SK-N-SH treated with all-trans-retinoic acid at 6 μM for 48 hours (cell line): Measurements from ENCODE around the gene TBKBP1.

Experiments used
- ARNTL ChIP-seq: fragments of 450-650 bp; formaldehyde crosslinking; IDR thresholded peaks from 2 replicates; pipeline ENCODE4 v1.5.0; 2020; ENCODE audit warnings: low read depth, mild to moderate bottlenecking, moderate library complexity, borderline replicate concordance
- GLIS3 ChIP-seq: fragments of 250-450 bp; sonication (Bioruptor Pico); IDR thresholded peaks from 2 replicates; pipeline ENCODE4 v1.5.0; 2020; ENCODE audit warnings: mild to moderate bottlenecking, moderate library complexity
- OSR1 ChIP-seq: fragments of 250-450 bp; sonication (Bioruptor Pico); IDR thresholded peaks from 2 replicates; pipeline ENCODE4 v1.8.0; 2022; ENCODE audit warnings: moderate library complexity, mild to moderate bottlenecking, inconsistent platforms
- PPARA ChIP-seq: fragments of 250-450 bp; sonication (Bioruptor Pico); IDR thresholded peaks from 2 replicates; pipeline ENCODE4 v1.5.0; 2020; ENCODE audit warnings: mild to moderate bottlenecking, borderline replicate concordance
- RARB ChIP-seq: fragments of 250-450 bp; sonication (Bioruptor Pico); IDR thresholded peaks from 2 replicates; pipeline ENCODE4 v1.8.0; 2021; ENCODE audit warnings: mild to moderate bottlenecking, moderate library complexity
- ZC3H10 ChIP-seq: fragments of 250-450 bp; sonication (Bioruptor Pico); IDR thresholded peaks from 2 replicates; pipeline ENCODE4 v1.5.1; 2021; ENCODE audit warnings: mild to moderate bottlenecking, moderate library complexity
- ZFP3 ChIP-seq: fragments of 250-450 bp; sonication (Bioruptor Pico); IDR thresholded peaks from 2 replicates; pipeline ENCODE4 v1.5.0; 2020; ENCODE audit warnings: mild to moderate bottlenecking, moderate library complexity
- ZFP30 ChIP-seq: fragments of 450-650 bp; formaldehyde crosslinking; IDR thresholded peaks from 2 replicates; pipeline ENCODE4 v1.5.0; 2022; ENCODE audit warnings: mild to moderate bottlenecking, moderate library complexity
- ZNF70 ChIP-seq: fragments of 450-650 bp; formaldehyde crosslinking; IDR thresholded peaks from 2 replicates; pipeline ENCODE4 v1.5.0; 2020; ENCODE audit warnings: mild to moderate bottlenecking, moderate library complexity
- ZNF8 ChIP-seq: fragments of 450-650 bp; formaldehyde crosslinking; IDR thresholded peaks from 2 replicates; pipeline ENCODE4 v1.5.0; 2020; ENCODE audit warnings: mild to moderate bottlenecking, moderate library complexity
- TF ChIP-seq, protein P1 (sequence below): fragments of 250-450 bp; sonication (Bioruptor Pico); IDR thresholded peaks from 2 replicates; pipeline ENCODE4 v1.5.0; 2020; ENCODE audit warnings: mild to moderate bottlenecking, moderate library complexity
- TF ChIP-seq, protein P2 (sequence below): fragments of 250-450 bp; sonication (Bioruptor Pico); IDR thresholded peaks from 2 replicates; pipeline ENCODE4 v1.8.0; 2020; ENCODE audit warnings: mild to moderate bottlenecking, moderate library complexity, borderline replicate concordance

DNA sequence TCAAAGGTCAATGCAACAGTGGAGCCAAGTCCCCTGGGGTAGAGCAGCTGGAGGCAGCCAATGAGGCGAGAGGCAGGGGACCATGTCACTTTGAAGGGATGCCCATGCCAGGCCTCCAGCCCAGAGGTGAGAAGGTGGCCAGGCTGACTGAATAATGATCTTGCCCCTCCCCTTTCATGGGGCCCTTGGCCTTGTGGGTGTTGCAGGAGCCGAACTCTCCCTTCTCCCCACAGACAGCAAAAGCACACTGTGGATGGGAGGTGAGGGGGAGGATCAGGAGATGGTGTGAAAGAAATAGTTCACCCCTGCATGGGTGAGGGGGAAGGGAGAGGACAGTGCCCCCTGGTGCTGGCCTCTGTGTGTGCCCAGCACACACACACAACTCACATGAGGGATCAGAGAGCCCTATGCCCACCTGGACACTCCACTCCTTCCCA is 23.3 kb downstream of the TBKBP1 start:
- TF ChIP-seq, protein P1, sequence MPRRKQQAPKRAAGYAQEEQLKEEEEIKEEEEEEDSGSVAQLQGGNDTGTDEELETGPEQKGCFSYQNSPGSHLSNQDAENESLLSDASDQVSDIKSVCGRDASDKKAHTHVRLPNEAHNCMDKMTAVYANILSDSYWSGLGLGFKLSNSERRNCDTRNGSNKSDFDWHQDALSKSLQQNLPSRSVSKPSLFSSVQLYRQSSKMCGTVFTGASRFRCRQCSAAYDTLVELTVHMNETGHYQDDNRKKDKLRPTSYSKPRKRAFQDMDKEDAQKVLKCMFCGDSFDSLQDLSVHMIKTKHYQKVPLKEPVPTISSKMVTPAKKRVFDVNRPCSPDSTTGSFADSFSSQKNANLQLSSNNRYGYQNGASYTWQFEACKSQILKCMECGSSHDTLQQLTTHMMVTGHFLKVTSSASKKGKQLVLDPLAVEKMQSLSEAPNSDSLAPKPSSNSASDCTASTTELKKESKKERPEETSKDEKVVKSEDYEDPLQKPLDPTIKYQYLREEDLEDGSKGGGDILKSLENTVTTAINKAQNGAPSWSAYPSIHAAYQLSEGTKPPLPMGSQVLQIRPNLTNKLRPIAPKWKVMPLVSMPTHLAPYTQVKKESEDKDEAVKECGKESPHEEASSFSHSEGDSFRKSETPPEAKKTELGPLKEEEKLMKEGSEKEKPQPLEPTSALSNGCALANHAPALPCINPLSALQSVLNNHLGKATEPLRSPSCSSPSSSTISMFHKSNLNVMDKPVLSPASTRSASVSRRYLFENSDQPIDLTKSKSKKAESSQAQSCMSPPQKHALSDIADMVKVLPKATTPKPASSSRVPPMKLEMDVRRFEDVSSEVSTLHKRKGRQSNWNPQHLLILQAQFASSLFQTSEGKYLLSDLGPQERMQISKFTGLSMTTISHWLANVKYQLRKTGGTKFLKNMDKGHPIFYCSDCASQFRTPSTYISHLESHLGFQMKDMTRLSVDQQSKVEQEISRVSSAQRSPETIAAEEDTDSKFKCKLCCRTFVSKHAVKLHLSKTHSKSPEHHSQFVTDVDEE (CRISPR knock-in tag): no peak
- TF ChIP-seq ZC3H10 (CRISPR knock-in tag) (no peak), ARNTL (no peak), ZFP30 (CRISPR knock-in tag) (no peak), OSR1 (no peak), ZNF8 (CRISPR knock-in tag) (no peak), RARB (CRISPR knock-in tag) (no peak), ZFP3 (no peak), GLIS3 (CRISPR knock-in tag) (no peak), ZNF70 (CRISPR knock-in tag) (no peak), PPARA (no peak)
- TF ChIP-seq, protein P2, sequence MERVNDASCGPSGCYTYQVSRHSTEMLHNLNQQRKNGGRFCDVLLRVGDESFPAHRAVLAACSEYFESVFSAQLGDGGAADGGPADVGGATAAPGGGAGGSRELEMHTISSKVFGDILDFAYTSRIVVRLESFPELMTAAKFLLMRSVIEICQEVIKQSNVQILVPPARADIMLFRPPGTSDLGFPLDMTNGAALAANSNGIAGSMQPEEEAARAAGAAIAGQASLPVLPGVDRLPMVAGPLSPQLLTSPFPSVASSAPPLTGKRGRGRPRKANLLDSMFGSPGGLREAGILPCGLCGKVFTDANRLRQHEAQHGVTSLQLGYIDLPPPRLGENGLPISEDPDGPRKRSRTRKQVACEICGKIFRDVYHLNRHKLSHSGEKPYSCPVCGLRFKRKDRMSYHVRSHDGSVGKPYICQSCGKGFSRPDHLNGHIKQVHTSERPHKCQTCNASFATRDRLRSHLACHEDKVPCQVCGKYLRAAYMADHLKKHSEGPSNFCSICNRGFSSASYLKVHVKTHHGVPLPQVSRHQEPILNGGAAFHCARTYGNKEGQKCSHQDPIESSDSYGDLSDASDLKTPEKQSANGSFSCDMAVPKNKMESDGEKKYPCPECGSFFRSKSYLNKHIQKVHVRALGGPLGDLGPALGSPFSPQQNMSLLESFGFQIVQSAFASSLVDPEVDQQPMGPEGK (CRISPR knock-in tag): no peak
